ENCODE measurements around the gene MPHOSPH10.
"Not testable (repeated sequence)": the region's sequence is repeated elsewhere in the genome, so short reads cannot be mapped to it uniquely, and the experiment has no call there.

Gene MPHOSPH10

DNA sequence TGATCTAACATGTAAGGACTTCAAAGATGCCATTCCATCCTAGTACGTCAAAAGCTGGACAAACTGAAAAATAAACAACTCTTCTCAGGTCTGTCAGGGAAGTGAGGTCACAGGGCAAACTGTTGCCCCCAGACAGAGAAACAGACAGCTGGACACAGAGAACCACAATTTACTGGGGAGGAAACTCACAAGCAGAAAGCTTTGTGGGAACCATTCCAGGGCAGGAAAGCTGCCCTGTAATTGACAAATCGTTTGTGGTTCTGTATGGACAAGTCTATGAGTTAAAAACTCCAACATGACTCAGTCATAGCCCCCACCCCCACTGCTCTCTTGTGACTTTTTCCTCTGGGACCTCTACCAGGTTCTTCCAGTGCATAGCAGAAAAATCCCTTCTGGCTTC lies 28.8 kb upstream of the MPHOSPH10 start:
- Histone ChIP-seq H3K4me3 (ENCODE audit: low read length, poor library complexity, severe bottlenecking) (no peak overlapping the region), H3K4me1 (ENCODE audit: insufficient read depth, low read length, poor library complexity, severe bottlenecking) (no peaks in the 10 kb centered on the region), H4K20me1 (ENCODE audit: insufficient read depth, low read length, poor library complexity, severe bottlenecking) (no peaks in the 10 kb centered on the region), H3K27me3 (ENCODE audit: insufficient read depth, low read length, poor library complexity, severe bottlenecking) (no peaks in the 10 kb centered on the region), H2AFZ (ENCODE audit: low read length) (no peak overlapping the region), H3K79me2 (ENCODE audit: insufficient read depth, low read length) (no peaks in the 10 kb centered on the region), H3K9ac (ENCODE audit: low read depth, low read length, poor library complexity, severe bottlenecking) (no peak overlapping the region), H3K4me2 (ENCODE audit: low read depth, low read length, poor library complexity, severe bottlenecking) (no peak overlapping the region), H3F3A (ENCODE audit: low read depth) (no peaks in the 10 kb centered on the region), H3K9me3 (ENCODE audit: insufficient read depth, low read depth, low read length) (no peaks in the 10 kb centered on the region), H3K9me2 (replicated peaks; ENCODE audit: low read depth, low read length) (no peaks in the 10 kb centered on the region), H3K36me3 (ENCODE audit: insufficient read depth, low read length) (no peaks in the 10 kb centered on the region)
- TF ChIP-seq EZH2phosphoT487 (IDR thresholded peaks at IDR 0.05; ENCODE audit: borderline replicate concordance) = no peak
- TF ChIP-seq, protein P1, sequence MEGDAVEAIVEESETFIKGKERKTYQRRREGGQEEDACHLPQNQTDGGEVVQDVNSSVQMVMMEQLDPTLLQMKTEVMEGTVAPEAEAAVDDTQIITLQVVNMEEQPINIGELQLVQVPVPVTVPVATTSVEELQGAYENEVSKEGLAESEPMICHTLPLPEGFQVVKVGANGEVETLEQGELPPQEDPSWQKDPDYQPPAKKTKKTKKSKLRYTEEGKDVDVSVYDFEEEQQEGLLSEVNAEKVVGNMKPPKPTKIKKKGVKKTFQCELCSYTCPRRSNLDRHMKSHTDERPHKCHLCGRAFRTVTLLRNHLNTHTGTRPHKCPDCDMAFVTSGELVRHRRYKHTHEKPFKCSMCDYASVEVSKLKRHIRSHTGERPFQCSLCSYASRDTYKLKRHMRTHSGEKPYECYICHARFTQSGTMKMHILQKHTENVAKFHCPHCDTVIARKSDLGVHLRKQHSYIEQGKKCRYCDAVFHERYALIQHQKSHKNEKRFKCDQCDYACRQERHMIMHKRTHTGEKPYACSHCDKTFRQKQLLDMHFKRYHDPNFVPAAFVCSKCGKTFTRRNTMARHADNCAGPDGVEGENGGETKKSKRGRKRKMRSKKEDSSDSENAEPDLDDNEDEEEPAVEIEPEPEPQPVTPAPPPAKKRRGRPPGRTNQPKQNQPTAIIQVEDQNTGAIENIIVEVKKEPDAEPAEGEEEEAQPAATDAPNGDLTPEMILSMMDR (conservative IDR thresholded peaks at IDR 0.05; ENCODE audit: low read length) = no peak

DNA sequence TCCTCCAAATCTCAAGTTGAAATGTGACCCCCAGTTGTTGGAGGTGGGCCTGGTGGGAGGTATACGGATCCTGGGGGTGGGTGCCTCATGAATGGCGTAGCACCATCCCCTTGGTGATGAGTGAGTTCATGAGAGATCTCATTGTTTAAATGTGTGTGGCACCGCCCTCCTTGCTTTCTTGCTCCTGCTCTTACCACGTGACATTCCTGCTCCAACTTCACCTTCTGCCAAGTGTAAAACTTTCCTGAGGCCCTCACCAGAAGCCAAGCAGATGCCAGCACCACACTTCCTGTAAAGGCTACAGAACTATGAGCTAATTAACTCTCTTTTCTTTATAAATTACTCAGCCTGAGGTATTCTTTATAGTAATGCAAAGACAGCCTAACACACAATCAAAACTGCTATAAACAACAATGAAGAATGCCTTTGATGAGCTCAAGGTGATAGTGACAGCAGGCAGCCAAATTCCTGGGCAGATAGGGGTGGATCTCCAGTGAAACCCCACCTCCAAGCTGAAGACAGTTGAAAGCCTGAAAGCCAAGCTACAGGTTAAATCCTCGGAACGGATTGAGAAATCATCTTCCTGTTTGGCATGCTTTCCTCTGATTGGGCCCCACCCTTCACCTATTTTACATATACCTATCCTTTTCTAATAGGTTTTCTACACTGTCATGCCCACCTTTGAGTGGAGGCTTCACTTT lies 27.3 kb upstream of the MPHOSPH10 start:
- Histone ChIP-seq H3K4me1 (ENCODE audit: insufficient read depth, low read length, poor library complexity, severe bottlenecking) (no peaks in the 10 kb centered on the region), H2AFZ (ENCODE audit: low read length) (no peak overlapping the region), H3K9me2 (replicated peaks; ENCODE audit: low read depth, low read length) (no peaks in the 10 kb centered on the region), H3K27me3 (ENCODE audit: insufficient read depth, low read length, poor library complexity, severe bottlenecking) (no peaks in the 10 kb centered on the region), H3K9ac (ENCODE audit: low read depth, low read length, poor library complexity, severe bottlenecking) (no peak overlapping the region), H3K4me3 (ENCODE audit: low read length, poor library complexity, severe bottlenecking) (no peak overlapping the region), H3F3A (ENCODE audit: low read depth) (no peaks in the 10 kb centered on the region), H4K20me1 (ENCODE audit: insufficient read depth, low read length, poor library complexity, severe bottlenecking) (no peaks in the 10 kb centered on the region), H3K4me2 (ENCODE audit: low read depth, low read length, poor library complexity, severe bottlenecking) (no peak overlapping the region), H3K79me2 (ENCODE audit: insufficient read depth, low read length) (no peaks in the 10 kb centered on the region), H3K36me3 (ENCODE audit: insufficient read depth, low read length) (no peaks in the 10 kb centered on the region), H3K9me3 (ENCODE audit: insufficient read depth, low read depth, low read length) (no peaks in the 10 kb centered on the region)
- TF ChIP-seq, protein P1 (conservative IDR thresholded peaks at IDR 0.05; ENCODE audit: low read length) = no peak
- no peak for TF ChIP-seq EZH2phosphoT487 (IDR thresholded peaks at IDR 0.05; ENCODE audit: borderline replicate concordance)

DNA sequence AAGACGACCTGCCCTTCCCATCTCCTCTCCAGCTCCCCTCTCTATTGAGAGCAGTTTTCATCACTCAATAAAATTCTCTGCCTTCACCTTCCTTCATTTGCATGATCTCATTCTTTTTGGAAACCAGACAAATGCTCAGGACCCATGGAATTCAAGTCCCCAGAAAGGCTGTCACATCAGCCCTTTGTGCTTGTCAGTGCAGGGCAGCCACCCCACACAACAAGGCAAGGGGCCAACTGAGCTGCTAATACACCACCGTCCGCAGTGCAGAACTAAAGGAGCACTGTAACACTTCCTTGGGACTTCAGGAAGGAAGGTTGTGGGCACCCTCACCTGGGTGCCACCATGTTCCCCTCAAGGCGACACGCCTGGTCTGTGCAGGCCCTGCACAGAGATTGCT lies 26.6 kb upstream of the MPHOSPH10 start:
- no peaks in the 10 kb centered on the region for H3K79me2 ChIP-seq (ENCODE audit: insufficient read depth, low read length)
- TF ChIP-seq EZH2phosphoT487 (IDR thresholded peaks at IDR 0.05; ENCODE audit: borderline replicate concordance) = no peak
- TF ChIP-seq, protein P1 (conservative IDR thresholded peaks at IDR 0.05; ENCODE audit: low read length) = no peak

DNA sequence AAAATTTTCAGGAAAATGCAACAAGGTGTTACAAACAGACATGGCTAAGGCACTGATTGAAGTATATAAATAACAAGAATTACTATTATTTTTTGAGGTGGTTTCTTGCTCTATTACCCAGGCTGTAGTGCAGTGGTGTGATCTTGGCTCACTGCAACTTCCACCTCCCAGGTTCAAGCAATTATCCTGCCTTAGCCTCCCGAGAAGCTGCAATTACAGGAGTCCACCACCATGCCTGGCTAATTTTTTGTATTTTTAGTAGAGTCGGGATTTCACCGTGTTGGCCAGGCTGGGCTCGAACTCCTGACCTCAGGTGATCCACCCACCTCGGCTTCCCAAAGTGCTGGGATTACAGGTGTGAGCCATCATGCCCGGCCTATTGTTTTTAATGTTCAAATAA lies 24.0 kb upstream of the MPHOSPH10 start:
- not testable (repeated sequence) for H3K79me2 ChIP-seq (ENCODE audit: insufficient read depth, low read length); H4K20me1 ChIP-seq (ENCODE audit: insufficient read depth, low read length, poor library complexity, severe bottlenecking); H3K4me1 ChIP-seq (ENCODE audit: insufficient read depth, low read length, poor library complexity, severe bottlenecking); H3K9me2 ChIP-seq (replicated peaks; ENCODE audit: low read depth, low read length); H3K4me2 ChIP-seq (ENCODE audit: low read depth, low read length, poor library complexity, severe bottlenecking); H3K27me3 ChIP-seq (ENCODE audit: insufficient read depth, low read length, poor library complexity, severe bottlenecking); H3K36me3 ChIP-seq (ENCODE audit: insufficient read depth, low read length); H2AFZ ChIP-seq (ENCODE audit: low read length); H3K9me3 ChIP-seq (ENCODE audit: insufficient read depth, low read depth, low read length); H3F3A ChIP-seq (ENCODE audit: low read depth); H3K9ac ChIP-seq (ENCODE audit: low read depth, low read length, poor library complexity, severe bottlenecking); H3K4me3 ChIP-seq (ENCODE audit: low read length, poor library complexity, severe bottlenecking)

More for the DNA sequence above, 26.6 kb upstream of the MPHOSPH10 start:
- Histone ChIP-seq H3K4me3 (ENCODE audit: low read length, poor library complexity, severe bottlenecking) (no peak overlapping the region), H3K27me3 (ENCODE audit: insufficient read depth, low read length, poor library complexity, severe bottlenecking) (no peaks in the 10 kb centered on the region), H3K9me2 (replicated peaks; ENCODE audit: low read depth, low read length) (no peaks in the 10 kb centered on the region), H3K4me1 (ENCODE audit: insufficient read depth, low read length, poor library complexity, severe bottlenecking) (no peaks in the 10 kb centered on the region), H2AFZ (ENCODE audit: low read length) (no peak overlapping the region), H3K9me3 (ENCODE audit: insufficient read depth, low read depth, low read length) (no peaks in the 10 kb centered on the region), H4K20me1 (ENCODE audit: insufficient read depth, low read length, poor library complexity, severe bottlenecking) (no peaks in the 10 kb centered on the region), H3F3A (ENCODE audit: low read depth) (no peaks in the 10 kb centered on the region), H3K9ac (ENCODE audit: low read depth, low read length, poor library complexity, severe bottlenecking) (no peak overlapping the region), H3K4me2 (ENCODE audit: low read depth, low read length, poor library complexity, severe bottlenecking) (no peak overlapping the region), H3K36me3 (ENCODE audit: insufficient read depth, low read length) (no peaks in the 10 kb centered on the region; the same call in 1 of the 2 replicates)
